ENCODE measurements around the gene PDE1A. TPM values are rescaled to one million over a fixed set of nuclear protein-coding genes. Genes with fewer than 3 reads are reported as not detected.
A peak's percentile ranks its signal among the peaks of the same experiment; 100 is the strongest.

Gene PDE1A
- total and polyA plus RNA-seq, 10 of the 15 experiments (the other 5 are each of a cell fraction or from before 2014, with no cell fraction given), result 1.1 TPM; not detected in 9

- Histone ChIP-seq H3K27me3 (replicated peaks in 1 of 2; ENCODE audit: control insufficient read depth in 2 of 2, insufficient read depth in 2 of 2, low read length in 1 of 2) (no peaks in the 10 kb centered on the region), H3K27ac (ENCODE audit: control insufficient read depth, insufficient read depth) (no peak overlapping the region), H3K4me2 (ENCODE audit: control insufficient read depth, insufficient read depth) (no peak overlapping the region), H3K4me3 (no peak overlapping the region), H2AFZ (ENCODE audit: control insufficient read depth, low read depth, low read length) (no peak overlapping the region), H4K20me1 (ENCODE audit: control insufficient read depth, insufficient read depth) (no peaks in the 10 kb centered on the region), H3K36me3 (ENCODE audit: control insufficient read depth in 2 of 2, insufficient read depth in 2 of 2, low read length in 1 of 2) (no peaks in the 10 kb centered on the region), H3K9ac (ENCODE audit: control insufficient read depth, insufficient read depth, low read length) (no peak overlapping the region), H3K9me3 (replicated peaks; ENCODE audit: control insufficient read depth, insufficient read depth, low read length) (no peaks in the 10 kb centered on the region), H3K4me1 (ENCODE audit: control insufficient read depth, insufficient read depth, low read length) (no peaks in the 10 kb centered on the region), H3K79me2 (ENCODE audit: control insufficient read depth, insufficient read depth, low read length) (no peaks in the 10 kb centered on the region)
- WGBS (ENCODE audit: insufficient coverage, insufficient replicate concordance, low lambda C conversion rate, missing lambda C conversion rate), result 24% methylated on average over 4 of the region's 4 CpGs
- ATAC-seq, result peak; percentile 75
- in situ Hi-C loops (cut with MboI), result loop anchor here (5.0 to 25.0 kb wide), 2 partner anchors 466 to 801 kb away; no protein-coding TSS in a partner anchor
- BruUV-seq (replicated peaks), result no TSS peak
- TF ChIP-seq STAT3 (IDR thresholded peaks at IDR 0.05; ENCODE audit: low read depth, low read length) (no peak), CBX5 (IDR thresholded peaks at IDR 0.05; ENCODE audit: low read depth) (no peak), RAD21 (IDR thresholded peaks at IDR 0.05; ENCODE audit: insufficient read depth, low read depth, low read length) (peak; percentile 79), SMC3 (IDR thresholded peaks at IDR 0.05; ENCODE audit: borderline replicate concordance, low read length) (peak; percentile 74; the same call in 1 of the 2 replicates), BCLAF1 (IDR thresholded peaks at IDR 0.05) (no peak), MYC (IDR thresholded peaks at IDR 0.05; ENCODE audit: insufficient read depth, insufficient read length, insufficient replicate concordance, low read length, severe bottlenecking) (no peak), IKZF1 (conservative IDR thresholded peaks at IDR 0.05) (no peak)
- TF ChIP-seq, protein P1, sequence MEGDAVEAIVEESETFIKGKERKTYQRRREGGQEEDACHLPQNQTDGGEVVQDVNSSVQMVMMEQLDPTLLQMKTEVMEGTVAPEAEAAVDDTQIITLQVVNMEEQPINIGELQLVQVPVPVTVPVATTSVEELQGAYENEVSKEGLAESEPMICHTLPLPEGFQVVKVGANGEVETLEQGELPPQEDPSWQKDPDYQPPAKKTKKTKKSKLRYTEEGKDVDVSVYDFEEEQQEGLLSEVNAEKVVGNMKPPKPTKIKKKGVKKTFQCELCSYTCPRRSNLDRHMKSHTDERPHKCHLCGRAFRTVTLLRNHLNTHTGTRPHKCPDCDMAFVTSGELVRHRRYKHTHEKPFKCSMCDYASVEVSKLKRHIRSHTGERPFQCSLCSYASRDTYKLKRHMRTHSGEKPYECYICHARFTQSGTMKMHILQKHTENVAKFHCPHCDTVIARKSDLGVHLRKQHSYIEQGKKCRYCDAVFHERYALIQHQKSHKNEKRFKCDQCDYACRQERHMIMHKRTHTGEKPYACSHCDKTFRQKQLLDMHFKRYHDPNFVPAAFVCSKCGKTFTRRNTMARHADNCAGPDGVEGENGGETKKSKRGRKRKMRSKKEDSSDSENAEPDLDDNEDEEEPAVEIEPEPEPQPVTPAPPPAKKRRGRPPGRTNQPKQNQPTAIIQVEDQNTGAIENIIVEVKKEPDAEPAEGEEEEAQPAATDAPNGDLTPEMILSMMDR (IDR thresholded peaks at IDR 0.05 in 2 of 3, conservative IDR thresholded peaks at IDR 0.05 in 1 of 3; ENCODE audit: control insufficient read depth in 2 of 3, extremely low read depth in 1 of 3, insufficient read depth in 1 of 3, low read depth in 3 of 3, low read length in 3 of 3), result peak; percentile 19 to 70 (median 51); a peak in 5 of 6 replicates
- CTCF ChIA-PET, result interaction anchor here (0.6 to 4.9 kb wide), 19 partner anchors 9 to 794 kb away, joined by 3 to 66 read pairs (median 3); no protein-coding TSS in a partner anchor
- FAIRE-seq, result peak; percentile 23
- RAD21 ChIA-PET (ENCODE audit: unreplicated experiment), result interaction anchor here (0.9 to 4.4 kb wide), 5 partner anchors 54 to 794 kb away, joined by 3 to 24 read pairs (median 13); no protein-coding TSS in a partner anchor
- SMC1A ChIA-PET (ENCODE audit: uncharacterized antibody, unreplicated experiment), result interaction anchor here (1.2 to 4.5 kb wide), 10 partner anchors 13 to 794 kb away, joined by 3 to 33 read pairs (median 4); no protein-coding TSS in a partner anchor
- no peak for DNase-seq (ENCODE audit: low read depth, low spot score)
- POLR2A ChIA-PET, result no interaction called here
- intact Hi-C loops (cut with micrococcal nuclease; ENCODE audit: unreplicated experiment), result loop anchor here (1.0 to 5.0 kb wide), 4 partner anchors 56 to 794 kb away; no protein-coding TSS in a partner anchor
Measured at GRCh38 chr2:182186132-182186735, 240.6 kb downstream of the PDE1A start.

All from GM12878 (cell line).